Colon (tissue), 2 donors: ENCODE data around the gene B4GALT4.
"Not testable (repeated sequence)": the region's sequence is repeated elsewhere in the genome, so short reads cannot be mapped to it uniquely, and the experiment has no call there.

ENCODE experiments used
- FAIRE-seq: peaks from 2 replicates; lab custom pipeline; 2012; peaks lifted over from hg19 to GRCh38; lab: Jason Lieb, UNC
- donor health status: control.
- donor health status: control.

B4GALT4 gene, protein sequence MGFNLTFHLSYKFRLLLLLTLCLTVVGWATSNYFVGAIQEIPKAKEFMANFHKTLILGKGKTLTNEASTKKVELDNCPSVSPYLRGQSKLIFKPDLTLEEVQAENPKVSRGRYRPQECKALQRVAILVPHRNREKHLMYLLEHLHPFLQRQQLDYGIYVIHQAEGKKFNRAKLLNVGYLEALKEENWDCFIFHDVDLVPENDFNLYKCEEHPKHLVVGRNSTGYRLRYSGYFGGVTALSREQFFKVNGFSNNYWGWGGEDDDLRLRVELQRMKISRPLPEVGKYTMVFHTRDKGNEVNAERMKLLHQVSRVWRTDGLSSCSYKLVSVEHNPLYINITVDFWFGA

DNA sequence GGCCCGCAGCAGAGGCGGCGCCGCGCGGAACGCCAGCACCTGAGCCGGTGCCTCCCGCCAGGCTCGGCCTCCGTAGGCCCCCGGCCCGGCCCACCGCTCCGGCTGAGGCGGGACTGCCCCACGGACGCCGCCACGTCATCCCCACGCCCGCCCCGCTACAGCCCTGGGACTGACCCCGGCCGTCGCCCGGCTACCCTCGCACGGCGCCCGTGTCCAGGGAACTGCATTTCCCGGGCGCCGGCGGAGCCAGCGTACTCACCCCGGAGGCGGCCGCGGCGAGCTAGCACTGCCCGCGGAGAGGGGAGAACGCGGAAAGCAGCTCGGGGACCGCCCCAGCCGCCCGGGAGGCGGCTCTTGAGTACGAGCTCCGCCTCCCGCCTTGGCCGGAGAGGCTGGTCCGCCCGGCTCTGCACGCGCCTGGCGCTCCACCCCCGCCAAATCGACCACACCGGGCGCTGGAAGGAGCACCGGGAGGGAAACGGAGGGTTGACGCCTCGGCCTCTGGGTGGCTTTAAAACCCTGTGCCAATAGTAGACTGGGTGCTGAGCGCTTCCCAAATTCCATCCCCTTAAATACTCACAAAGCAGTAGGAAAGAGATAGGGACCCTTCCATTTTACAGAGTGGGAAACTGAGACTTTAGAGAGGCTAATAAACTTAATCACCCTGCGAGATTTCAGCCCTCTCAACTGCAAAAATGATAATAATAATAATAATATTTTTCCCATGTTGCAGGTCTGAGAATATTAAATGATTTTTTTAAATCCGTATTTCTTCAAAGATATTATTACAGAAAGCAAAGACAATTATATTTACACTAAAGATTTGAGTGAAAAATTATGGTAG, at the start of gene B4GALT4:
B4GALT4 (minus strand) TSS at position 288 of the 844 bp plus-strand sequence. CDS start 10,779 bp downstream, outside the sequence.
- FAIRE-seq: no peak

DNA sequence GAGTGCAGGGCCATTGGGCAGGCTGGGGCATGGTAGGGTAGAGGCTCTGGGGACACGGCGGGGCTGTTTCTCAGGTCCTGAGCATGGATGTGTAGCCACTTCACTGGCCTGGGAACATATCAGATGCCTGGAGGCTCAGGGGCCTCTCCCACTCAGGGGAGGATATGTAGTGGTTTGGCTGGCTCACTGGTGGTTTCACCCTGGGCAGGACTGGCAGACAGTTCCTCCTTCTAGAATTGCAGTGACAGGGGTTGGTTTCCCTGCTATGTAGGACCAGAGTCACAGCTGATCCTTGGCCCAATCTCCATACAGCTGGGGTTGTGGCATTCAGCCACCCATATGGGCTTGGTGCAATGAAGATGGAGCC, 48.7 kb upstream of the B4GALT4 start:
- no peak for FAIRE-seq

DNA sequence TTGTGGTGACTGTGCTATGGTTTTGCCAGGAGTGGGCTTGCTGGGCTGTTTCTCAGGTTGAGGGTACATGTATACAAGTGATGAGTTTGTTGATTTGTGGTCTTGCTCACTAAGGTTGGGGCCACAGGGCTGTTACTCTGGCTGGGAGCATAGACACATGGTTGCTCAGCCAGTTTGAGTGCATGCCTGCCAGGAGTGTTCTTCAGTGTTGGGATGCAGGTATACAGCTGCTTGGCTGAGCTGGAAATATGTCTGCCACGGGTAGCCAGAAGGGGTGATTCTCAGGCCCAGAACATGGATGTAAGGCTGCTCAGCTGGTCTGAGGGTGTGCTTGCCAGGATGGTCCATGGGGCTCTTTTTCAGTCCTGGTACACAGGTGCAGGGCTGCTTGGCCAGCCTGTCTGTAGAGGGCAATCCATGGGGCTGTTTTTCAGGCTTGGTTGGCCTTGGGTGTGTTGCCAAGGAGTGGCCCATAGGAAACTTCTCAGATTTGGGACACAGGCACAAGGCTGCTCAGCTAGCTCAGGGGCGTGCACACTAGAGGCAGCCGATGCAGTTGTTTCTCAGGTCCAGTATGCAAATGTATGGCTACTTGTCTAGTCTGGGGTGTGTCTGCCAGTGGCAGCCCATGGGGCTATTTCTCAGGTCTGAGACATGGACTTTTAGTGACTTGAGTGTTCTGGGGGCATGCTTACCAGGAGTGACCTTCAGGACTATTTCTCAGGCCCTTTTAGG, 48.2 kb upstream of the B4GALT4 start:
- no peak for FAIRE-seq

DNA sequence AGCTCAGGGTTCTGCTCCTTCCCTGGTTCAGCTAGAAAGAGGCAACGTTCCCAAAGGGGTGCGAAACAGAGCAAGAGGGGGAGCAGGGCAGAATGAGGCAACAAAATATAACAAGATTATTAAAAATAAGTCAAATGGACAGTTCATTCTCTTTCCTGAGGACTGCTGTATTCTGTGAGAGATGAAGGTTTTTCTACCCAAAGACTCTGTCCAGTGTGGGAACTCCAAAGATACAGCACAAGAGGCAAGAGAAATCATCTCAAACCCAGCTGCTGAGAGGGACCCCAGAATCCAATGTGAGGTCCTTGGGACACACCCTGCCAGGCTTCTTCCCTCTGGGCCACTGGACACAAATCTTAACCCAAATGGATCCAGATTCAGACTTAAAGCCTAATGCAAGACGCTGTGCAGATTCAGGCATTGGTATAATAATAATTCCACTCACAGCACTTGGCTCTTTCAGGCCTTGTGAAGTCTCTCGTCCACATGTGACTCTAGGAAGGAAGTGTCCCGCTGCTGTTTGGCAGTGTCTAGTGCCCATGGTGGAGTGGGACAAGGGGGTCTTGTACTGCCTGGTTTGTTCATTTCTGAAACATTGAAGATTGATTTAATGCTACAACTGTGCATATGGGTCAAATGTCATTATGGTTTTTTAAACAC, 39.0 kb upstream of the B4GALT4 start:
- no peak for FAIRE-seq

DNA sequence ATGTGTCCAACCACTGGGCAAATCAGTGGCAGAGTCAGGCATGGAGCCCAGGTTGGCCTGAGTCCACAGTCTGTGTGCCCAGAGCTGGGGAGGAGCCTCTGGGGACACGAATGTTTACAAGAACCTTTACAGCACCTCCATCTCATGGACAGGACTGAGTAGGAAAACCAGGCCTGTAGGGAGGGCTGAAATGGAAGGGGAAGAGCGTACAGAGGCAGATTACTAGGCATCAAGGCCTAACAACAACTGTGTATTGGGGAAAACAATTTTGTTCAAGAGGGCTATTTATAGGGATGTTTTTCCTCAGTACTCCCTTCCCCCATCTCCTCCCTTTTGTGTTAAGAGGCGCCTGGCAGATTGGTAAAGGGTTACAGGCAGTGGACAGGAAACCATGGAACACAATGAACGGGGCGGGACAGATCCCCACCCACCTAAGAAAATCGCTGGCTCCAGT, 38.5 kb upstream of the B4GALT4 start:
- FAIRE-seq: no peak

DNA sequence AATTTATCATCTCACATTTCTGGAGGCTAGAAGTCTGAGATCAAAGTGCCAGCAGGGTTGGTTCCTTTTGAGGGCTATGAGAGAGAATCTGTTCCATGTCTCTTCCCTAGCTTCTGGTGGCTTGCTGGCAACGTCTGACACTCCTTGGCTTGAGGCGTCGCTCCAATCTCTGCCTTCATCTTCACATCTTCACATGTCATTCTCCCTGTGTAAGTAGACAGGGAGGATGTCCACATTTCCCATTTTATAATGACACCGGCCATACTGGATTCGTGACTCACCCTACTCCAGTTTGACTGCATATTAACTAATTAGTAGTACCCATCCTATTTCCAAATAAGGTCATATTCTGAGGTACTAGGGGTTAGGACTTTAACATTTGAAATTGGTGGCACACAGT, 36.0 kb upstream of the B4GALT4 start:
- FAIRE-seq: no peak

DNA sequence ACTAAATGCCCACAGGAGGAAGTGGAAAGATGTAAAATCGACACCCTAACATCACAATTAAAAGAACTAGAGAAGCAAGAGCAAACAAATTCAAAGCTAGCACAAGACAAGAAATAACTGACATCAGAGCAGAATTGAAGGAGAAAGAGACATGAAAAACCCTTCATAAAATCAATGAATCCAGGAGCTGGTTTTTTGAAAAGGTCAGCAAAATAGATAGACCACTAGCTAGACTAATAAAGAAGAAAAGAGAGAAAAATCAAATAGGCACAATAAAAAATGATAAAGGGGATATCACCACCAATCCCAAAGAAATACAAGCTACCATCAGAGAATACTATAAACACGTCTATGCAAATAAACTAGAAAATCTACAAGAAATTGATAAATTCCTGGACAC, 29.5 kb upstream of the B4GALT4 start:
- not testable (repeated sequence) for FAIRE-seq

DNA sequence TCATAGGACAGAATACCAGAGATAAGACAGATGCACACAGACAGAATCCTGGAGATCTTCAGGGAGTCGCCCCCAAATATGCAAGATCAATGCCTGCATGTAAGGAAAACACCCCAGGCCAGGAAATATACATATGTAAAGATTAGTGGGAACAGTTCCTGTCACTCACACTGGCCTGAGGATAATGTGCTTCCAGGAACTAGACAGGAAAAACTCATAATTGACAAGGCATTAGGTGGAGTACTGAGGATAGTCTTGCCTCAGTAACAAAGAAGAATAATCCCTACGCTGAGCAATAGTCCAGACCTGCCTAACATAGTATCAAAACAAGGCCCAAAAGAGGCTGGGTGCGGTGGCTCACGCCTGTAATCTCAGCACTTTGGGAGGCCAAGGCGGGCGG, 20.4 kb upstream of the B4GALT4 start:
- no peak for FAIRE-seq

DNA sequence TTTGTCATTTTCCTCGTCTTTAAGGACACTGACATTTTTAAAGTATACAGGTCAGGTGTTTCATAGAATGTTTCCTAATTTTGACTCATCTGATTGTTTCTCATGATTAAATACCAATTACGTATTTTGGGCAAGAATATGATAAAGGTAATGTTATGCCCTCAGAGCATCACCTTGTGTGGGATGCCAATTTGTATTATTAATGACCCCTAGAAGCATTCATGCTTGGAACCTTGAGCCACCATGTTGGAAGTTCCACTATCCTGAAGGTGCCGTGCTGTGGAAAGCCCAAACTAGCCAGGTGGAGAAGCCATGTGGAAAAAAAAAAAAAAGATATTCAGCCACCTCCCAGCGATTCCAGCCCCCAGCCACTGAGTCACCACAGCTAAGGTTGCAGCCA, 19.1 kb upstream of the B4GALT4 start:
- FAIRE-seq: no peak

DNA sequence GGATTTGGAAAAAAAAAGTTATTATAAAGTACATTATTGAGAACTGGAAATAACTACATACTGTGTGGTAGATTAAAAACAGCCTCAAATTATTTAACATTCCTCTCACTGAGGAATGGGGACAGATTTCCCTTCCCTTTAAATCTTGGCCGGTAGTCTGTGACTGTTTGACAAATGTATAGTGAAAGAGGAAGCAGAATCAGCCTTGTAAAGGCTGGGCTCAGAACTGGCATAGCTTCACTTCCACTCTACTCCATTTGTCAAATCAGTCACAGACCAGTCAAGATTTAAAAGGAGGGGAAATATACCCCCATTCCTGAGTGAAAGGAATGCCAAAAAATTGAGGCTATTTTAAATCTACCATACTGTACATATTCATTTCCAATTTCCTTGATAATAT, 18.2 kb upstream of the B4GALT4 start:
- no peak for FAIRE-seq

DNA sequence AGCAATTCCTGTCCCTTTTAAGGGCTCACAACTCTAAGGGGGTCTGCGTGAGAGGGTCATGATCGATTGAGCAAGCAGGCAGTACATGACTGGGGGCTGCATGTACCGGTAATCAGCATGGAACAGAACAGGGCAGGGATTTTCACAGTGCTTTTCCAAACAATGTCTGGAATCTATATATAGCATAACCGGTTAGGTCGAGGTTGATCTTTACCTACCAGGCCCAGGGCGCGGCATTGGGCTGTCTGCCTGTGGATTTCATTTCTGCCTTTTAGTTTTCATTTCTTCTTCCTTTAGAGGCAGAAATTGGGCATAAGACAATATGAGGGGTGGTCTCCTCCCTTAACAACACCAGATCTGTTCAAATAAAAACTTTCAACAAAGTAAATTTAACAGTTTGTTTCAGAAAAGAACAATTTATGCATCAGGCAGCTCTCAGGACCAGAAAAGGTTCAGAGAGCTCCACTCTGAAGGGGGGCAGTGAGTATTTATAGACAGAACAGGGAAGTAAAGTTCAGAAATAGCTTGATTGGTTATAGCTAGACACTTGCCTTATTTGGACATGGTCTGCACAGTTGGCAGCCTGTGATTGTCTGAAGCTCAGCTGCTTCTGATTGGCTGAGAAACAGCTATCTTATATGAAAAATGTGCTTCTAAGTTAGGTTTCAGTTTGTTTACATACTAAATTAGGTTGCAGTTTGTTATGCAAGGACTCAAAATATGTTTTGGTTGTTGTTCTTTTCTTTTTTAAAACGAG, 17.2 kb upstream of the B4GALT4 start:
- FAIRE-seq: no peak

DNA sequence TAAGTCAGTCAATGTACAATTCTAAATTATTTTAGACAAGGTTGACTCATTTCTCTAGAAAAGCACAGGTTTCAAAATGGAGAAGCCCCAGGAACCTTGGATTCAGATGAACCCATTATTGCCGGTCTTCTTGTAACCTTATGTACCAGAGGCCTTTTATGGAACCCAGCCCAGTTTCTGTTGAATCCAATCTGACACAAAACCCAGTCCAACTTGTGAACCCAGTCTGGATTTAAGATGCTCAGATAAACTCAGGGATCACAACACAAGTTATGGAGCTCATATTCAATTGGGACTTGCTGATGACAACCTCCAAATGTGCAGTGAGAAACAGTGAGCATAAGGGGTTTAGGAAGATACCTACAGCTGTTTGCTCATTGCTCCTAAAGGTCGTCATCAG, 16.4 kb upstream of the B4GALT4 start:
- no peak for FAIRE-seq

DNA sequence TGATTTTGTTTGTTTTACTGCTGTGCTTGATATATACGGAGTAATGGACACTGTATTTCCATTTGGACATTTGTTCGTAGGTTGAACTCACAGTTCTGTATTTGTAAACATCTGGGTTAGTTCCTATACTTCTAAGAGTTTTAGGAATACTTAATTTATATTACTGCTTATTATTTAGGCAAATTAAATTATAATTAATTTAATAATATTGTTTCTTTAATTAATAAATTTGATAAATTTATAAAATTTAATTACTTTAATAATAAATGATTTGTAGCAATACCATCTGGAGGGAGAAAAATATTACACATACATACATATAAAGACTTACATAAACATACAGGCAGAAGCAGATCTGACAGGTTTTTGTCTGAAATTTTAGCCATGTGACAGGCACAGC, 14.5 kb upstream of the B4GALT4 start:
- peak; percentile 83 for FAIRE-seq

DNA sequence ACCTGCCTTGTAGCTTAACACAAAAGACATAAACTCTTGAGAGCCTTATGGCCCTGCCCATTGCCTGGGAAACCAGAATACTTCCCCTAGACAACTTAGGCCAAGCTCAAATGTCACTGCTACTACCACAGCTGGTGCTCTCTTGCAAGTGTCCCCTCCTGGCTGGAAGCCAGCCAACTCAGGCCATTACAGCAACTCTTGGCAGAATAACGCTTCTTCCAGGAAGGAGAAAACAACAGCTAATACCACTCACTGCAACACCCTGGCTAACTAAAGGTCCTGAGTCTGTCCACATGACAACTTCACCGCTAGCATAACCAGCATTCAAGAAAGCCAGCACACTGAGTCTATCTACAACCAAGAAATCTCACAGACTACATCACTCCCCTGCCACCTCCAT, 5.1 kb upstream of the B4GALT4 start:
- no peak for FAIRE-seq

DNA sequence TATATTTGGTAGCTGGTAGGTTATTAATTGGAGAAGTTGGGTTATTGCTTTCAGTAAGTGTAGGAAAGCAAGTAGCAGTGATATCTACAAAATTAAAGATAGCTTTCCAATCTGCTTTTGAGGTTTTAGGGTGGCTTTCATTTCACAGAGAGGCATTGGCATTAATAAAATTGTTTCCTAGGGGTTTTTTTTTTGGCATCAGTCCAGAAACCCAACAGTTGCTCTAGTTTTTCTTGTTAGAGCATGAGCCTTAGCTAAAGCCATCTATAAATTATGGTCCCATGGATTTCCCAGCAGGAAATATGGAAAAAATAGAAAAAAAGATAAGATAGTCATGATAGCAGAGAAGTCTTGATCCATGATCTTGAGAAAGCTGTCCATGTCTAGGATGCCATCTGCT, 3.0 kb upstream of the B4GALT4 start:
- FAIRE-seq: no peak

DNA sequence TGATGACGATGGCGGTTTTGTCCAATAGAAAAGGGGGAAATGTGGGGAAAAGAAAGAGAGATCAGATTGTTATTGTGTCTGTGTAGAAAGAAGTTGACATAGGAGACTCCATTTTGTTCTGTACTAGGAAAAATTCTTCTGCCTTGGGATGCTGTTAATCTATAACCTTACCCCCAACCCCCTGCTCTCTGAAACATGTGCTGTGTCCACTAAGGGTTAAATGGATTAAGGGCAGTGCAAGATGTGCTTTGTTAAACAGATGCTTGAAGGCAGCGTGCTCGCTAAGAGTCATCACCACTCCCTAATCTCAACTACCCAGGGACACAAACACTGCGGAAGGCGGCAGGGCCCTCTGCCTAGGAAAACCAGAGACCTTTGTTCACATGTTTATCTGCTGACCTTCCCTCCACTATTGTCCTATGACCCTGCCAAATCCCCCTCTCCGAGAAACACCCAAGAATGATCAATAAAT, 2.4 kb upstream of the B4GALT4 start:
- FAIRE-seq: not testable (repeated sequence)

DNA sequence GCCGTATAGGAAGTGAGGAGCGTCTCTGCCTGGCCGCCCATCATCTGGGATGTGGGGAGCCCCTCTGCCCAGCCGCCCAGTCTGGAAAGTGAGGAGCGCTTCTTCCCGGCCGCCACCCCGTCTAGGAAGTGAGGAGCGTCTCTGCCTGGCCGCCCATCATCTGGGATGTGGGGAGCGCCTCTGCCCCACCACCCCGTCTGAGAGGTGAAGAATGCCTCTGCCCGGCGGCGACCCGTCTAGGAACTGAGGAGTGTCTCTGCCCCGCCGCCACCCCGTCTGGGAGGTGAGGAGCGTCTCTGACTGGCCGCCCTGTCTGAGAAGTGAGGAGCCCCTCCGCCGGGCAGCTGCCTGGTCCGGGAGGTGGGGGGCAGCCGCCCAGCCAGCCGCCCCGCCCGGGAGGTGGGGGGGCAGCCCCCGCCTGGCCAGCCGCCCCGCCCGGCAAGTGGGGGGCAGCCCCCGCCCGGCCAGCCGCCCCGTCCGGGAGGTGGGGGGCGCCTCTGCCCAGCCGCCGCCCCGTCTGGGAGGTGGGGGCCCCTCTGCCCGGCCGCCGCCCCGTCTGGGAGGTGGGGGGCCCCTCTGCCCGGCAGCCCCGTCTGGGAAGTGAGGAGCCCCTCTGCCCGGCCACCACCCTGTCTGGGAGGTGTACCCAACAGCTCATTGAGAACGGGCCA, 1.8 kb upstream of the B4GALT4 start:
- not testable (repeated sequence) for FAIRE-seq

DNA sequence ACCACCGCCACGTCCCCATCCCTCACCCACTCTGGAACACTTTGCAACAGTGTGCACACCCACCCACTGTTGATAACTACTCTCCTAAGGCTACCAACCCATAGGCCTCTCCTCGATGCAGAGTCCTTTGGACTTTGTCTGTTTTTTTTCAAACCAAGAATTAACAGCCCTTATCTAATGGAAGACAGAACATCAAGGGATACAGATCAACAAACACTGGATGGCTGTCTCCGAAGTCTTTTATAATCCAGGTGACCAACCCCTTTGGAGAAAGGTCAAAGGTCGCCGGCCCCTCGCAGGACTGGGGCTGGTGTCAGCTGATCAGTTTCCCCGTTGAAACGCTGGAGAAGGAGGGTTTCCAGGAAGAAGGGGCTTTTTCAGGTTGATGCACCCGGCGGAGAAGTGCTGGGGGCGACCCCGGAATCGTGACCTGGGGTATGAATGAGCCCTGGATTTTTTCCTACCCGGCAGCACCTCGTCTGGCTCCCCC, 532 bp downstream of the B4GALT4 start:
- no peak for FAIRE-seq

DNA sequence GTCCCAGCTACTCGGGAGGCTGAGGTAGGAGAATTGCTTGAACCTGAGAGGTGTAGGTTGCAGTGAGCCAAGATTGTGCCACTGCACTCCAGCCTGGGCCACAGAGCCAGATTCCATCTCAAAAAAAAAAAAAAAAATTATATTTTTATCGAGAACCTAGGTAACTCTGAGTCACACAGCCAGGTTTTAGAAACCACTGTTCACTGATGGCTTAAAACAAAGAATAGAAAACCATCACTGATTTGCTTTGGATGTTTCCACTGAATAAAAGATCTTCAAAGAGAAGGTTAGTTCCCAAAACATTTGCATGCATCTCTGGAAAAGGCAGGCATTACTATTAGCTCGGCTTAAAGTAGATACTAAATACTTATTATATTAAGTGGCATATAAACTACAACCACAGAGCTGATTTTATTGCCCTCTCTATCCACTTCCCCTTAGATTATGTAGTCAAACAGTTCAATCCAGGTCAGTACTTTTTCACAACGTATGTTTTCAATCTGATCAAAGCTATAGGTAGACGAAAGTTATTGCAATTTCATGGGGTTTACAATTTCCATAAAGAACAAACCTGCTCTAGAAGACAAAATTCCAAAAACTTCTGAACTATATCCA, 1.4 kb downstream of the B4GALT4 start:
- FAIRE-seq: no peak

DNA sequence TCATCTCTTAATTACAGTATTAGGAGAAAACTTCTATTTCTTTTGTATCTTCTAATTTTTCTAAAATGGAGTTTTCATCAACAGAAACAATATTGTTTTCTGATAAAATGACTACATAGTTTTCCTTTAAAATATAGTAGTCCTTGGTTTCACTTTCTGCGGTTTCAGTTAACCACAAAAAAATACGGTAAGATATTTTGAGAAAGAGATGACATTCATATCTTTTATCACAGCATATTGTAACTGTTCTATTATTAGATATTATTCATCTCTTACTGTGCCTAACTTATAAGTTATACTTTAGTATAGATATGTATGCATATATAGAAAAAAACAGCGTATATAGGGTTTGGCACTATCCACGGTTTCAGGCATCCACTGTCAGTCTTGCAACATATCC, 2.3 kb downstream of the B4GALT4 start:
- no peak for FAIRE-seq
